ENCODE data around the gene YIPF1.
"Not testable (repeated sequence)": the region's sequence is repeated elsewhere in the genome, so short reads cannot be mapped to it uniquely, and the experiment has no call there.

The YIPF1 gene

GRCh38 chr1:53878492-53879105 lies 11.0 kb downstream of the YIPF1 start:
- Histone ChIP-seq H3K4me3 (ENCODE audit: insufficient read depth, low read depth, low read length) (no peak overlapping the region), H3K9me3 (ENCODE audit: control insufficient read depth, low read length) (no peaks in the 10 kb centered on the region), H3K27me3 (ENCODE audit: control insufficient read depth, insufficient read depth, low read length, poor library complexity, severe bottlenecking) (no peaks in the 10 kb centered on the region), H3K27ac (ENCODE audit: insufficient read depth, low read depth, low read length, poor library complexity, severe bottlenecking) (no peak overlapping the region), H3K36me3 (ENCODE audit: control insufficient read depth, insufficient read depth, low read length) (peaks cover 19% of the 10 kb centered on the region), H3K4me1 (ENCODE audit: control insufficient read depth, insufficient read depth, low read length) (no peaks in the 10 kb centered on the region)
- 75 to 77% methylated on average over 5 of the region's 5 CpGs for WGBS, 2 experiments

DNA sequence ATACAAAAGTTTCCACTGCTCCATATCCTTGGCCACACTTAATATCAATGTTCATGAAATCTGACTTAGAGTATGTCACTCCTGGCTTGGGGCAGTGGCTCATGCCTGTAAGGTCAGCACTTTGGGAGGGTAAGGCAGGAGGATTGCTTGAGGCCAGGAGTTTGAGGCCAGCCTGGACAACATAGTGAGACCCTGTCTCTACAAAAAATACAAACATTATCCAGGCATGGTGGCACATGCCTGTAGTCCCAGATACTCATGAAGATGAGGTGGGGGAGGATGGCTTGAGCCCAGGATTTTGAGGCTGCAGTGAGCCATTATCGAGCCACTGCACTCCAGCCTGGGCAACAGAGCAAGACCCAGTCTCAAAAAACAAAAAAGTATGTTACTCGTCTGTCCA lies 14.4 kb downstream of the YIPF1 start:
- H3K36me3 ChIP-seq (ENCODE audit: control insufficient read depth, insufficient read depth, low read length); H3K27ac ChIP-seq (ENCODE audit: insufficient read depth, low read depth, low read length, poor library complexity, severe bottlenecking); H3K4me3 ChIP-seq (ENCODE audit: insufficient read depth, low read depth, low read length); H3K27me3 ChIP-seq (ENCODE audit: control insufficient read depth, insufficient read depth, low read length, poor library complexity, severe bottlenecking); H3K9me3 ChIP-seq (ENCODE audit: control insufficient read depth, low read length); H3K4me1 ChIP-seq (ENCODE audit: control insufficient read depth, insufficient read depth, low read length): not testable (repeated sequence)
- WGBS, 2 experiments = 92 to 93% methylated on average over 2 of the region's 2 CpGs

DNA sequence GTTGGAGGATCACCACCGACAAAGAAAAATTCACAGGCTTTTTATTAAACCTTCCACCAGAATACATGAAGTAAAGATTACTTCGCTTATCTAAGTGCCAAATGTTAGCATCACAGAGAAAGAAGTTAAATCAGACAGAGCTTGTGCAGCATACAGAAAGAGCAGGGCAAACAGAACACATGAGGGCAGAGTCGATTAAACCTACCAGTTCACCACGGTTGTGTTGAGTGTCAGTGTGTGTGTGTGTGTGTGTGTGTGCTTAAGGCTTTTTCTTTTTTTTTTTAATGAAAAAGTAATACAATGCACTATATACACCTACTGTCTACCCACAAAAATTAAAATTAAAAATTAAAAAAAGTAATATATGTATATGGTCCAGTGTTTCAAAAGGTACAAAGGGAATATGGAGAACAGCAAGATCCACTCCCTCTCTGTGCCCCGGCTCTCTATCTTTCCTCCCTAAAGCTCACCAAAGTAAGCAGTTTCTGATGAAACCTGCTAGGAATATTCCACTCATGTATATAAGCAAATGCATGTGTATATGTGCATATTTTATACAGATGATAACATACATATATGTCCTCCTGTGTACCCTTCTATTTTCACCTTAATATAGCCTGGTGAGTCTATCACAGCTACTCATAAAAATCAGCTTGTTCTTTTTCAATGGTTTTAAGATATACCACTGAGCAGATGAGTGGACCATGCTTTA lies 17.7 kb downstream of the YIPF1 start:
- no peaks in the 10 kb centered on the region for H3K27me3 ChIP-seq (ENCODE audit: control insufficient read depth, insufficient read depth, low read length, poor library complexity, severe bottlenecking)
- no peaks in the 10 kb centered on the region for H3K4me1 ChIP-seq (ENCODE audit: control insufficient read depth, insufficient read depth, low read length)
- WGBS, 2 experiments = 85 to 93% methylated on average over 3 to 5 of the region's 5 CpGs
- no peaks in the 10 kb centered on the region for H3K9me3 ChIP-seq (ENCODE audit: control insufficient read depth, low read length)
- H3K36me3 ChIP-seq (ENCODE audit: control insufficient read depth, insufficient read depth, low read length) = peaks cover 9% of the 10 kb centered on the region
- no peak overlapping the region for H3K4me3 ChIP-seq (ENCODE audit: insufficient read depth, low read depth, low read length)
- H3K27ac ChIP-seq (ENCODE audit: insufficient read depth, low read depth, low read length, poor library complexity, severe bottlenecking) = no peak overlapping the region

DNA sequence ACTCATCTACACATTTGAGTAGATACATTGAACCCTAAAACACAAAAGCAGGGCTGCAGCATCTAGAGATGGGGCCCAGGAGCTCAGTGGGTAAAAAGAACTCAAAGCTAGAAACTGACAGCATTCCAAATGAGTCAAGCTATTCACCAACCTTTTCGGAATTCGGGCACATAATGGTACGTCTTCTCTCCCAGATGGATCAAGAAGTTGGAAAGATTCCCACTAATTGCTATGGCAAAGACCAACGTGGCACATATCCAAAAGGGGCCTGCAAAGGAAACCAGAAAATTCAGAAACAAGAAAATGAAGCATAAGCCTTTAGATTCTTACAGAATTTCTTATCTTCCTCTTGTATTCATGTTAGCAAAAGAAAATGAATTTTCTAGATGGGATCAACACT lies 18.4 kb downstream of the YIPF1 start:
- no peaks in the 10 kb centered on the region for H3K27me3 ChIP-seq (ENCODE audit: control insufficient read depth, insufficient read depth, low read length, poor library complexity, severe bottlenecking)
- no peaks in the 10 kb centered on the region for H3K4me1 ChIP-seq (ENCODE audit: control insufficient read depth, insufficient read depth, low read length)
- H3K9me3 ChIP-seq (ENCODE audit: control insufficient read depth, low read length) = no peaks in the 10 kb centered on the region
- H3K27ac ChIP-seq (ENCODE audit: insufficient read depth, low read depth, low read length, poor library complexity, severe bottlenecking) = no peak overlapping the region
- WGBS, 2 experiments = 92 to 95% methylated on average over 4 of the region's 4 CpGs
- peaks cover 7% of the 10 kb centered on the region for H3K36me3 ChIP-seq (ENCODE audit: control insufficient read depth, insufficient read depth, low read length)
- no peak overlapping the region for H3K4me3 ChIP-seq (ENCODE audit: insufficient read depth, low read depth, low read length)

- no peaks in the 10 kb centered on the region for H3K4me1 ChIP-seq (ENCODE audit: control insufficient read depth, insufficient read depth, low read length)
- H3K27me3 ChIP-seq (ENCODE audit: control insufficient read depth, insufficient read depth, low read length, poor library complexity, severe bottlenecking) = no peaks in the 10 kb centered on the region
- H3K27ac ChIP-seq (ENCODE audit: insufficient read depth, low read depth, low read length, poor library complexity, severe bottlenecking) = no peak overlapping the region
- no peaks in the 10 kb centered on the region for H3K9me3 ChIP-seq (ENCODE audit: control insufficient read depth, low read length)
- peaks cover 3% of the 10 kb centered on the region for H3K36me3 ChIP-seq (ENCODE audit: control insufficient read depth, insufficient read depth, low read length)
- H3K4me3 ChIP-seq (ENCODE audit: insufficient read depth, low read depth, low read length) = no peak overlapping the region
- WGBS, 2 experiments = 95% methylated on average over 11 of the region's 11 CpGs
These were observed 20.0 kb downstream of the YIPF1 start for GRCh38 chr1:53869454-53870117.

DNA sequence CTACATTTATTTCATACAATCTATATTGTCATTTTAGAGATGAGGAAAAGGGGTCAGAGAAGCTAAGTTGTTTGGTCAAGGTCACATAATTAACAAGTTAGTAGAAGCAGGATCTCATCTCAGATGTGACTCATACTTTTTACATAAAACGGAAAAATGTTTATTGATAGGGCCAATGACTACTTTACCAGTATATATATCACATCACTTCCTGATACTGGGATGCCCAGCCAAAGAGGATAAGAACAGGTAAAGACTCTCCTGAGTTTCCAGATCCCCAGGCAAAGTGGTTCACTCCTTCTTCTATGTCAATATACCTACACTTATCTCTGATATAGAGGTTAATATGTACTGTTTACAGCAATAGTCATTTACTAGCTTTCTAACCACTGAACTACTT lies 21.0 kb downstream of the YIPF1 start:
- H3K36me3 ChIP-seq (ENCODE audit: control insufficient read depth, insufficient read depth, low read length) = peaks cover 3% of the 10 kb centered on the region
- no peak overlapping the region for H3K4me3 ChIP-seq (ENCODE audit: insufficient read depth, low read depth, low read length)
- no peaks in the 10 kb centered on the region for H3K9me3 ChIP-seq (ENCODE audit: control insufficient read depth, low read length)
- H3K4me1 ChIP-seq (ENCODE audit: control insufficient read depth, insufficient read depth, low read length) = no peaks in the 10 kb centered on the region
- no peaks in the 10 kb centered on the region for H3K27me3 ChIP-seq (ENCODE audit: control insufficient read depth, insufficient read depth, low read length, poor library complexity, severe bottlenecking)
- no peak overlapping the region for H3K27ac ChIP-seq (ENCODE audit: insufficient read depth, low read depth, low read length, poor library complexity, severe bottlenecking)
- 90 to 94% methylated on average over 1 of the region's 1 CpG for WGBS, 2 experiments

DNA sequence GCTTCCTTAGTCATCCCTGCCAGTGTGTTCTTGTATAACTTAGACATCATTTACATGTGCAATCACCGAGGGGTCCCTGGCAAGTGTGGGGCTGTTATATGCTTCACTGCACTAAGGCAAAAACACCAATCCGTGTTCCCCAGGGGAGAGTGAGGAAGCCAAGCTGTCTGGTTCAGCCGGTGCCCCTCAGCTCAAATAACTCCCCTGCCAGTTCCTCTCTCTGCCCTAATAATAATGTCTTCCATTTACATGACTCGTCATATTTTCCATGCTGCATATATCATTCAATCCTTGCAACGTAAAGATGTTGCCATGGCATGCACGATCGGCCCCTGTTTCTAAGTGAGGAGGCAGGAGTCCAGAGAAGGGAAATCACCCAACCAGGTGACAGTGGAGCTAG lies 27.1 kb downstream of the YIPF1 start:
- 92 to 93% methylated on average over 7 of the region's 7 CpGs for WGBS, 2 experiments

GRCh38 chr1:53860967-53861411 lies 28.6 kb downstream of the YIPF1 start:
- Histone ChIP-seq H3K27me3 (ENCODE audit: control insufficient read depth, insufficient read depth, low read length, poor library complexity, severe bottlenecking) (no peaks in the 10 kb centered on the region), H3K4me3 (ENCODE audit: insufficient read depth, low read depth, low read length) (no peak overlapping the region), H3K36me3 (ENCODE audit: control insufficient read depth, insufficient read depth, low read length) (no peaks in the 10 kb centered on the region), H3K27ac (ENCODE audit: insufficient read depth, low read depth, low read length, poor library complexity, severe bottlenecking) (no peak overlapping the region), H3K9me3 (ENCODE audit: control insufficient read depth, low read length) (no peaks in the 10 kb centered on the region), H3K4me1 (ENCODE audit: control insufficient read depth, insufficient read depth, low read length) (no peaks in the 10 kb centered on the region)

More for the DNA sequence above, 27.1 kb downstream of the YIPF1 start:
- peaks cover 3% of the 10 kb centered on the region for H3K36me3 ChIP-seq (ENCODE audit: control insufficient read depth, insufficient read depth, low read length)
- no peak overlapping the region for H3K4me3 ChIP-seq (ENCODE audit: insufficient read depth, low read depth, low read length)
- no peaks in the 10 kb centered on the region for H3K9me3 ChIP-seq (ENCODE audit: control insufficient read depth, low read length)
- no peaks in the 10 kb centered on the region for H3K27me3 ChIP-seq (ENCODE audit: control insufficient read depth, insufficient read depth, low read length, poor library complexity, severe bottlenecking)
- no peaks in the 10 kb centered on the region for H3K4me1 ChIP-seq (ENCODE audit: control insufficient read depth, insufficient read depth, low read length)
- H3K27ac ChIP-seq (ENCODE audit: insufficient read depth, low read depth, low read length, poor library complexity, severe bottlenecking) = no peak overlapping the region

- H3K4me3 ChIP-seq (ENCODE audit: insufficient read depth, low read depth, low read length) = no peak overlapping the region
- 88 to 97% methylated on average over 8 to 9 of the region's 9 CpGs for WGBS, 2 experiments
- H3K4me1 ChIP-seq (ENCODE audit: control insufficient read depth, insufficient read depth, low read length) = no peaks in the 10 kb centered on the region
- no peaks in the 10 kb centered on the region for H3K36me3 ChIP-seq (ENCODE audit: control insufficient read depth, insufficient read depth, low read length)
- no peaks in the 10 kb centered on the region for H3K9me3 ChIP-seq (ENCODE audit: control insufficient read depth, low read length)
- H3K27ac ChIP-seq (ENCODE audit: insufficient read depth, low read depth, low read length, poor library complexity, severe bottlenecking) = no peak overlapping the region
- H3K27me3 ChIP-seq (ENCODE audit: control insufficient read depth, insufficient read depth, low read length, poor library complexity, severe bottlenecking) = no peaks in the 10 kb centered on the region
These were observed 37.9 kb downstream of the YIPF1 start for GRCh38 chr1:53851571-53852285.

DNA sequence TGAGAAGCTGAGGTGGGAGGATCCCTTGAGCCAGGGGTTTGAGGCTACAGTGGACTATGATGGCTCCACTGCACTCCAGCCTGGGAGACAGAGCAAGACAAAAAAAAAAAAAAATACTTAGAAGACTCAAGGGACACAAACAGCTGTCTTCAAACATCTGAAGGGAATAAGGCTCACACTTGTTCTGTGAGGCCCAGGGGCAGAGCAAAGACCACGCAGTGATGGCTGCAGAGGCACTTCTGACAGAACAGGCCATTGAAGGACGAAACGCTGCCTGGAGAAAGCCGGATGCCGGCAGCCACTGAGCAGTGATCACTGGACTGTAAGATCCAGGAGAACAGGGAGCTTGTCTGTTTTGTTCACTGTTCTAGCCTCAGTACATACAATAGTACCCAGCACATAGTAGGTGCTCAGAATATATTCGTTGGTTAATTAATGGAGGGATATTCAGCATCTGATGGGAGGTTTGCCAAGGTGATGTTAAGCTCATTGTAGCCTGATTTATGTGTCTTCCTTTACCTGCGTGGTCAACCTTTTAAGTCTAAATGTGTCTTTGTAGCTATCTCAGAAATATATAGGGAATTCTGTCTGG lies 39.4 kb downstream of the YIPF1 start:
- WGBS, 2 experiments = 92 to 94% methylated on average over 7 of the region's 7 CpGs
- H3K4me3 ChIP-seq (ENCODE audit: insufficient read depth, low read depth, low read length) = no peak overlapping the region
- no peaks in the 10 kb centered on the region for H3K4me1 ChIP-seq (ENCODE audit: control insufficient read depth, insufficient read depth, low read length)
- H3K27me3 ChIP-seq (ENCODE audit: control insufficient read depth, insufficient read depth, low read length, poor library complexity, severe bottlenecking) = no peaks in the 10 kb centered on the region
- H3K9me3 ChIP-seq (ENCODE audit: control insufficient read depth, low read length) = no peaks in the 10 kb centered on the region
- H3K27ac ChIP-seq (ENCODE audit: insufficient read depth, low read depth, low read length, poor library complexity, severe bottlenecking) = no peak overlapping the region
- H3K36me3 ChIP-seq (ENCODE audit: control insufficient read depth, insufficient read depth, low read length) = no peaks in the 10 kb centered on the region
